GM13976 (cell line): Measurements from ENCODE around the gene CCNO.
A peak's percentile ranks its signal among the peaks of the same experiment; 100 is the strongest.

ENCODE experiments used
- DNase-seq: peaks from one replicate; pipeline ENCODE4 v3.0.0; 2012; ENCODE audit warnings: low spot score
- CTCF ChIP-seq: IDR thresholded peaks from 2 replicates; pipeline ENCODE4 v1.5.1; 2012; ENCODE audit warnings: borderline replicate concordance, mild to moderate bottlenecking; ENCODE audit not compliant: insufficient read depth; ENCODE audit errors: extremely low read depth, missing control alignments, control extremely low read depth
- in situ Hi-C: fragments of 300-500 bp; cut with MboI; formaldehyde crosslinking; loops from one replicate; pipeline ENCODE4 v1.12.0; 2022; ENCODE audit warnings: low sequenced_read_pairs, mixed read lengths, inconsistent platforms; ENCODE audit not compliant: unreplicated experiment

CCNO gene

GRCh38 chr5:55241746-55242145 lies 8.3 kb upstream of the CCNO start:
- TF ChIP-seq CTCF = no peak

GRCh38 chr5:55236800-55237199 lies 3.4 kb upstream of the CCNO start:
- in situ Hi-C loops = no loop called here

More at GRCh38 chr5:55241746-55242145, 8.3 kb upstream of the CCNO start:
- in situ Hi-C loops = no loop called here
- no peak for DNase-seq

GRCh38 chr5:55234121-55234700 lies 803 bp upstream of the CCNO start:
- no peak for TF ChIP-seq CTCF
- peak; percentile 23 for DNase-seq
- in situ Hi-C loops = no loop called here

More at GRCh38 chr5:55236800-55237199, 3.4 kb upstream of the CCNO start:
- no peak for DNase-seq
- TF ChIP-seq CTCF = no peak

GRCh38 chr5:55232271-55232984 lies 980 bp downstream of the CCNO start:
- peak; percentile 41 for DNase-seq
- no peak for TF ChIP-seq CTCF
- in situ Hi-C loops = no loop called here

GRCh38 chr5:55231919-55232270 lies 1.5 kb downstream of the CCNO start:
- in situ Hi-C loops = no loop called here
- DNase-seq = no peak
- no peak for TF ChIP-seq CTCF

GRCh38 chr5:55231029-55231918 lies 2.1 kb downstream of the CCNO start:
- in situ Hi-C loops = no loop called here

More at GRCh38 chr5:55231029-55231918, 2.1 kb downstream of the CCNO start:
- no peak for TF ChIP-seq CTCF
- peak; percentile 43 for DNase-seq
